ENCODE data around the gene MBD6. TPM values are rescaled to one million over a fixed set of nuclear protein-coding genes. Genes with fewer than 3 reads are reported as not detected.

The MBD6 gene
- polyA plus RNA-seq (ENCODE audit: insufficient read length) = 43.1 TPM

DNA sequence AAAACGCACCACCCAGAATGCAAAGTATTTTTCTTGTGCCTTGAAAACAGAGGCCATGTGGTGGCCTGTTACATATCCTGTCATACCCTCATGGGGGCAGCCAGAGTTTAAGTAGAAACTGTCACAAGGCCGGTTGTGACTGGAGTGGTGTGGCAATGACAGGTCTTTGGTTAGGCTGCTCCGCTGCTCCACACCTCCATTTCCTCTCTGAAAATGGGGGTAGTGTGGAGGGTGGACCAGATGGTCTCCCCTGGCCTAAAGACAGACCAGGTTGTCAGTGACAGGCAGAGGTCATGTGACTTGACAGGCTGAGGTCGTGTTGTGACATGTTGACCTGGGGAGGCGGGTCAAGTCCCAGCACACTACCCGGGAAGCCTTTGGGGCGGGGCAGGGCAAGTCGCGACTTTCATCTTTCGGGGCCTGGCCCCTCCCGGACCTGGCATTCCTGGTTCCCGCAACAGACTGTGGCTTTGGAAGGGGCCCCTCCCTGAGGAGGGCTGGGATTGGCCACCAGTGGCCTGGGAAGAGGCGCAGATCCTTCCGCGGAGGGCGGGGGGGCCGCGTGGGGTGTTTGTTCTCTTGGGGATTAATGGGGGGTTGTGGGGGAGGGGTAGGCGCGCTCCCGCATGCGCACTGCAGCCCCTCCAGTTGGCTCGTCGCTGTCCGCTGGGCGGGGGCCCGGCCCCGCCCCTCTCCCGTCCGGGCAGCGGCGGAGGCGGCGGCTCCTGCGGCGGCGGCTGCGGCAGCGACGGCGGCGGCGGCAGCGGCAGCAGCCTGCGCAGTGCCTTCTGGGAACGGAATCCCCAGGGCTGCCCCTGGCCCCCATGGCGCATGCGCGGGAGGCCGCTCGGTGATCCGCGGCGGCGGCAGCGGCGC lies at the start of gene MBD6:
Gene MBD6 (plus strand): TSS at position 814 of the 876 bp plus-strand sequence. CDS start 1,480 bp downstream, outside the sequence.
- no peak for DNase-seq (ENCODE audit: low read depth)

DNA sequence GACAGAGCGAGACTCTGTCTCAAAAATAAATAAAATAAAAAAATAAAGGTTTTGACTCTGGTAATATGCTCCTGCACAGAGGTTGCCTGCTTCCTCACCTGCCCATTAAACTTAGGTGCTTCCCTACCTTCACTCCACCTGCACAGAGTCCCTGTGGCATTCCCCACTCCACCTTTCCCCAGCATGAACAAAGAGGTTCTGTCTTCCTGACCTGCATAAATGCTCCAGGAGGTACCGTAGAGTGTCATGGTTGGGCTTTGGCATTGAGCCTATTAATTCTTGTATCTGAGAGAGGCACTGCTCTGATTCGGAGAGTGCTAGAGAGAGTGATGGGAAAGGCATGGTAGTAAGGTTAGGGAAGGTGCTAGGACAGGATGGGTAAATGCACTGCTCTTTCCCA lies 49.2 kb upstream of the MBD6 start:
- no peak for DNase-seq (ENCODE audit: low read depth)

DNA sequence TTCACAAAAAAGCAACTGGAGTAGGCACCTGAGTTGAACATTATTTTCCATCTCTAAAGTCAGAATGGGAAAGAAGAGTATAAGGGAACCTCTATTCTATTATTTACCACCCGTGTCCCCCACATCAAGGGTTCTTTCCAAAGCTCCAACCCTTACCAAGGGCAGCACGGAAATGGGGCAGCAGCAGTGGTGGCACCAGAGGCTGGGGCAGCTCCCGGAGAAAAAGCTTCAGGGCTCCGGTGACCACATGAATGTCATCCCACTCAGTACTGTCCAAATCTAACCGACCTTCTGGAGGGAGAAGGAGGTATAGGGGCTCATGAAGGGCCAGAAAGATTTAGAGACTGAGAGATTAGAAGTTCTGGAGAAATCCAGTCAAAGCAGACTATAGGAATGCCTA lies 48.7 kb upstream of the MBD6 start:
- no peak for DNase-seq (ENCODE audit: low read depth)

DNA sequence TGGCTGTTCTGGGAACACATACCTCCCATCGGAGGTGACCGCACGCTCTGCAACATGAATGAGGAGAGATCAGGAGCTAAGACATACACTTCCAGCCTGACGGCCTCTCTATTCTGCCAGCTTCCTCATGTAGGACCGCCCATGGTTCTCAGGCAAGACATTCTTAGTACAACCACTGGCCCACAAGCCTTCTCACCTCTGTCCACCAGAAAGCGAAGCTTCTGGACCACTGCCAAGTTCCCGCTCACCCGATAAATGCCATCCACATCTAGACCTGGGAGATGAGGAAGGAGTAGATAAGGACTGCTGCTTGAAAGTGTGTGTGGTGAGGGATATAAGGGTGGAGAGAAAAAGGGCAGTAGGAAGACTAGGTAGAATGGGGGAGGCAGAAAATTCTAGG lies 48.2 kb upstream of the MBD6 start:
- DNase-seq (ENCODE audit: low read depth) = no peak

GRCh38 chr12:57474862-57475261 lies 47.8 kb upstream of the MBD6 start:
- no peak for DNase-seq (ENCODE audit: low read depth)

DNA sequence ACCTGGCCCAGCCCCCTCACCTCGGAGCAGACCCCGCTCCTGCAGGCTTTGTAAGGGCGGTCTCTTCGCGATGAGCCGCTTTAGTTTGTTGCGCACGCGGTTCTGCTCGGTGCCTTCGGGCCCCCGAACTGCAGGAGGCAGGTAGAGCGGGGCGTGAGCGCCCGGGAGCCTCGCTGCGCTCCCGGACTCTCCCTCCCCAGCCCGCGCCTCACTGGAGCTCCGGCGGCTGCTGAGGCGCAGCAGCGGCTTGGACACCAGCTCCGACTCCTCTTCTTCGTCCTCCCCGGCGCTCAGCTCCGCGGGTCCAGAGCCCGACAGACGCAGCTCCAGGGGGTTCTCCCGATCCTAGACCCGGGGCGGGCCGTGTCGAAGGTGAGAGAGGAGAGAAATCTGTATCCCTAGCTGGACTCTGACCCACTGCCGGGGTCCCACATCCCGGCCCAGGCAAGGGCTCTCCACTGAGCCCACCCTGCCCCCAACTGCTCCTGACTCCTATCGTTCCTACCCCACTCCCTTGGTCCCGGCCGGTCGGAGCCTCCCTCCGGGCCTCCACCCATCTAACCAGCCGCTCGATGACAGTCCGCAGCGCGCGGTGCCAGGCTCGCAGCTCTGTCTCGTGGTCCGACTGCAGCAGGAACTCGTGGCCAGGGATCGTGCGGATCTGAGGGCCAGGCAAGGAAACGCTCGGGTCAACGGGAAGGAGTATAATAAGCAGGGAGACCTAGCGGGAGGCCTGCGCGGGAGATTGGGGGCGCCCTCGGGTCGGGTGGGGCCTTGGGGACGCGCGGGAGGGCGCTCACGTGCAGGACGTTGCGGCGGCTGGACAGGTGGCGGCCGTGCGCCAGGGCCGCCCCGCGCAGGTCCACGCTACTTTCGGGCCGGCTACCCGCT lies 47.1 kb upstream of the MBD6 start:
- no peak for DNase-seq (ENCODE audit: low read depth)

GRCh38 chr12:57476162-57476992 lies 46.2 kb upstream of the MBD6 start:
- DNase-seq (ENCODE audit: low read depth) = no peak

DNA sequence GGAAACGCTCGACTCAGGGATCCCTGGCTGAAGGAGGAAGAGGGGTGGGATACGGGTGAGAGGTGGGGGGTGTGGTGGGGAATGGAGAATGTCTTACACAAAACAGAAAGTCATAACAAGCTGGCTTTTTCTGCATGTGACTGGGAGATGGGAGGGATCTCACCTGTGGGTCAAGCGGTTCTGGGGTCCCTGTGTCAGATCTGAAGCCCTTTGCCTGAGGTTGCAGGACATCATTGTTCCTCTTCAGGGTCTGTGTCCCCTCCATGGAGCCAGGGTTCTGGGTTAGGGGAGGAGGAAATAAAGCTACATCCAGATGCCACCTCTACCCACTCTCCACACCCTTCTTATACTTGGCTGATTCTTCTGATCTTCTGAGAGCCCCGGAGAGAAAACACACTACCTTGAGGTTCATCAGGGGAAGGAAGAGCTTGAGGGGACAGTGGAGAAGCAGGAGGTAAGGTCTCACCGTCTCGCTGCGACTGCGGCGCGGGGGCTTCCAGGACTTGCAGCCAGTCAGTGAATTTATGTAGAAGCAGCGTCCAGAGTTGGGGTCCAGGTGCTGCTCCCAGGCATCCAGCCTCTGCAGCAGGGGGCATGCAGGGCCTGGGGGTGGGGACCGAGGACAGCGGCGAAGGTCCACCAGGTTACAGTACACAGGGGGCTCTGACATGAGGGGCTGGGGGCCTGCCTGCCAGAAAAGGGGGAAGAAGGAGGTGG lies 45.5 kb upstream of the MBD6 start:
- no peak for DNase-seq (ENCODE audit: low read depth)

DNA sequence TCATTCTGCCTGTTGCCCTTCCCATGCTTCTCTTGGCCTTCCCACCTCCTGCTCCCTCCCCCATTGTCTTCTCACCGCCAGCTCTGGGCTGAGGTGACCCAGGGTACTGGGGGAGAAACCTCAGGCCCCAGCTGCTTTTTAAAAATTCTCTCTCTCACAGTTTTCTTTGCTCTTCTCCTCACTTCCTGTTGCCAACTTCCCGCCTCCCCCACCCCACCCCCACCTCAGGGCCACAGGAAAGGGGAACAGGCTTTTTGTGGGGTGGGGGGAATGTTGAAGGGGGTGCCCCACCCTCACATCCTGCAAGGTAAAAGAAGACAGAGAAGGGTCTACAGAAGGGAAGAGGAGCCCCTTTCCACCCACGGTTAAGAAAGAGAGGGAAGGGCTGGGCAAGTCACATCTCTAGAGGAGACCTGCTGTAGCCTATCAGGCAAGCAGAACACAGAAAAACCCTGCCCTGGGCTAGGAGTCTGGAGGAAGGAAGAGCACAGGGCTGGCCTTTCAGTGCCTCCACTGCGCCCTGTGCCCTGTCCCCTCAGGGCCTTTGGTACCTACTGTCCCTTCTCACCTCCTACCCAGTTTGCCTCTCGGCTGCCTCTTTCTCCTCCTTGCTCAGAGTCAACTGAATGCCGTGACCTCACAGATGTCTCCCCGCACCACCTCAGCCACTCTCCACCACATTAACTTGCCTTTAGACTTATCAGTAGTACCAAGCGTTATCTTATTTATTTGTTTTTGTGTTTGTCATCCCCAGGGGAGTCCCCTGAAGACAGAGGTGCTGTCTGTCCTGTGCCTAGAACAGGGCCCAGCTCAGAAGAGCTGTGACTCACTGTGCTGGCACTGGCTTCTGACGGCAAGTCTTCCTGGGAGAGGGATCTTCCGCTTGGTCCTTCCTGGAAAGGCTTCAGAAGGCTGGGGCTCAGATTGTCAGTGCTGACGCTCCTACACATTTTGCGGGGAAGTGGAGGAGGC lies 44.6 kb upstream of the MBD6 start:
- DNase-seq (ENCODE audit: low read depth) = no peak

DNA sequence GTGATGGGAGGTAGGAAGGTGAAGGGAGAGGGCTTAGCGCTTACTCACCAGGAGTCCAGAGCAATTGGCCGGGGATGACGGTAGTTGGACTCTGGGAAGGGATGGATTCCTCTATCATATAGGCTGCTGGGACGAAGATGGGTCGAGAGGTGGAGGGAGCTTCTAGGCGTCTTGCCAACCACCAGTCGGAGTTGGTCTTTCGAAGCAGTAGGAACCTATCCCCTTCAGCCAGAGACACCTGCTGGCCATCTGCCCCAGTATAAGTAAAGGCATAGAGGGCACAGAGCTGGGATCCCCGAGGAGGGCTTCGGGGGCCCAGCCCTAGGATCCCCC lies 43.6 kb upstream of the MBD6 start:
- DNase-seq (ENCODE audit: low read depth) = no peak

DNA sequence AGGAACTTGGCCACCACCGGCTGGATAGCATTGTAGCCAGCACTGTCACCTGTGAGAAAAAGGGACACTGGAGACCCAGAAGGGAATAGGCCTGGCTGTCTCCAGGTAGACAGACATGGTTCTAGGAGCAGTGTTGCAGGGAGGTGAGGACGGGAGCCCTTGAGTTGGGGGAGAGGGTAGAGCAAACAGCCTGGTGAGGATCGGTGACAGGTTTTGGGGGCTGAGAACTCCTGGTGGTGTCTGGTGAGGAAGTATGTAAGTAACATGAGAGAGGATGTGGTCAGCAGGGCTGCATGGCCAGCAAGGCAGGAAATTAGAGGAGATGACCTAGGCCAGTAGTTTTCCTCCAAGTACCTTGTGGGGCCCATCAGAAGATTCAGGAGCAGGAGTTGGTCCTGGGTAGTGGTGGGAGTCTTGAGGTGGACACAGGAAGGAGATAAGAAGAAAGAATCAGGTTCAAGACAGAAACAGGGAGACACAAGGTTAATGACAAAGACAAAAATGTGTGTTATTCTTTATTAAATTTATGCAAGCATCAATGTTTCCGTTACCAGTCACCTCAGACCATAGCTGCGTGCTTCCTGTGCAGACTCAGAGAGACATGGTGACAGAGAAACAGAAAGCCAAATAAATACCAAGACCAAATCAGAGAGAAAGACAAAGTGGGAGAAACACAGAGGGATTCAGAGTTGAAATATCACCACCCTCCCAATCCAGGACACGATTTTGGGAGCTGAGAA lies 43.1 kb upstream of the MBD6 start, which contains the start of gene ARHGAP9:
Gene ARHGAP9 (minus strand): TSS at position 491 of the 740 bp plus-strand sequence. CDS start 460 bp downstream, at position 31.
- DNase-seq (ENCODE audit: low read depth) = no peak

DNA sequence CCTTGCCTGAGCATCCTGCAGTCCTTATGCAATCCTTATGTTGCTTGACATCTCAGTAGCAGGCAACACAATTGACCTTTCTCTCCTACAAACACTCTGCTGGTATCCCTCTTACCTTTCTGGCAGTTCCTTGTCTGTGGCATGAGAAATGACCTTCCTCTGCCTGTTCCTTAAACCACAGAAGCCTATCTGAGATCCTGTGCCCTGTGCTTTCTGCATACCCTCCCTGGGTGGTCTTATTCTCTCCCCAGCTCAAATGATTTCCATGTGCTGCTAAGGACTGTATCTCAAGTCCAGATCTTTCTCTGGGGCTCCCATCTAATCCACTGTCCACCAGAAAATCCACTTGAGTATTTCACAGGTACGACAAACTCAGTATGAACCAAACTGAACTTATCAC lies 41.0 kb upstream of the MBD6 start:
- DNase-seq (ENCODE audit: low read depth) = no peak

DNA sequence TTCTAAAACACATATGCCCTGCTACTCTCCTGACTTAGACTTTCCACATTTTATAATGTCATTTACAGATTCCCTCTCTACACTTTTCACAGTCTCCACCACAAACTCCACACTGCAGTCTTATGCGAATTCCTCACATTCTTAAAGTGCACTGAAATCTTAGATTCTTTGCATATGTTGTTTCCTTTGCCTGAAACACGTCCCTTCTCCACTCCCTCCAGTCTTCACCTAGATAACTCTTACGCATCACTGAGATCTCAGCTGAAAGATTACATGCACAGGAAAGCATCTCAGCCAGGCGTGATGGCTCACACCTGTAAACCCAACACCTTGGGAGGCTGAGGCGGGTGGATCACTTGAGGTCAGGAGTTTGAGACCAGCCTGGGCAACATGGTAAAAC lies 39.2 kb upstream of the MBD6 start:
- no peak for DNase-seq (ENCODE audit: low read depth)

GRCh38 chr12:57485695-57486094 lies 36.9 kb upstream of the MBD6 start:
- DNase-seq (ENCODE audit: low read depth) = no peak

- DNase-seq (ENCODE audit: low read depth) = no peak
Measured at GRCh38 chr12:57487055-57487596, 35.5 kb upstream of the MBD6 start.

DNA sequence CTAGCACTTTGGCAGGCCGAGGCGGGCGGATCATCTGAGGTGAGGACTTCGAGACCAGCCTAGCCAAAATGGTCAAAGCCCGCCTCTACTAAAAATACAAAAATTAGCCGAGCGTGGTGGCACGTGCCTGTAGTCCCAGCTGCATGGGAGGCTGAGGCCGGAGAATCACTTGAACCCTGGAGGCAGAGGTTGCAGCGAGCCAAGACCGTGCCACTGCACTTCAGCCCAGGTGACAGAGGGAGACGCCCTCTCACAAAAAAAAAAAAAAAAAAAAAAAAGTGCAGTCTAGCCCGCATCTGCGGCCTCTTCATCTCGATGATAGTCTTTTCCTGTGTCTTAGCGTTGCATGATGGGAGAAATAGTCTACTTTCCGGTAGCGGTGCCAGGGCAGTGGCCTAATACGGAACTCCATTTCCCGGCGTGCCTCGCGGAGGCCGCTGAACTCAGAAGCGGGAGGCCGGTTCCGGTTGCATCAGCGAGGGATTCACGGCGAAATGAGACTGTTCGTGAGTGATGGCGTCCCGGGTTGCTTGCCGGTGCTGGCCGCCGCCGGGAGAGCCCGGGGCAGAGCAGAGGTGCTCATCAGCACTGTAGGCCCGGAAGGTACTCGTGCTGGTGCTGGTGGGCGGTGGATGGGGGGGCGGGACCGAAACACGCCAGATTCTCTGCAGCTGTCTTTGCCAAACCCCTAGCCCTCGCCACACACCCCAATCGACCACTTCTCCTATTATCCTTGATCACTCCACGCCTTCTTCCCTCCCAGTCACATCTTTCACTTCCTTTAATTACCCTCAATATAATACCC lies 34.8 kb upstream of the MBD6 start, which contains the start of gene MARS1:
Gene MARS1 (plus strand): TSS at position 472 of the 805 bp plus-strand sequence. CDS start 23 bp downstream, at position 495.
- peak; percentile 97 for DNase-seq (ENCODE audit: low read depth)

- no peak for DNase-seq (ENCODE audit: low read depth)
Measured at GRCh38 chr12:57488402-57489156, 34.0 kb upstream of the MBD6 start.
